ENCODE measurements around the gene VN1R2. TPM values are rescaled to one million over a fixed set of nuclear protein-coding genes. Genes with fewer than 3 reads are reported as not detected.
"Not testable (repeated sequence)": the region's sequence is repeated elsewhere in the genome, so short reads cannot be mapped to it uniquely, and the experiment has no call there.

The VN1R2 gene
- total RNA-seq, result not detected in 2 replicates
- not detected for polyA plus RNA-seq (2012)

DNA sequence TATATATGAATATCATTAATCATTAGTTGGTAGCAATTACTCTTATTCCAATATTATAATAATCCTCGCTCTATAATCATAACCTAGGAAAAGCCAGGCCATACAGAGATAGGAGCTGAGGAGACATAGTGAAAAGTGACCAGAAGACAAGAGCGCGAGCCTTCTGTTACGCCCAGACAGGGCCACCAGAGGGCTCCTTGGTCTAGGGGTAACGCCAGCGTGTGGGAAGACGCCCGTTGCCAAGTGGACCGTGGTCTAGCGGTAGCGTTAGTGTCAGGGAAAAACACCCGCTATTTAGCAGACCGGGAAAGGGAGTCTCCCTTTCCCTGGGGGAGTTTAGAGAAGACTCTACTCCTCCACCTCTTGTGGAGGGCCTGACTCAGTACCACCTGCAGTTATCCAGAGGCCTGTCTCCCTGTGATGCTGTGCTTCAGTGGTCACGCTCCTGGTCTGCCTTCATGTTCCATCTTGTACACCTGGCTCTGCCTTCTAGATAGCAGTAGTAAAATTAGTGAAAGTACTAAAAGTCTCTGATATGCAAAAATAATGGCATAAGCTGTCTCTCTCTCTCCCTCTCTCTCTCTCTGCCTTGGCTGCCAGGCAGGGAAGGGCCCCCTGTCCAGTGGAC is at the start of gene VN1R2:
Gene VN1R2, plus strand, starts transcription at position 578 of the 628 bp plus-strand sequence. CDS start 84 bp downstream, outside the sequence.
- DNase-seq (ENCODE audit: low read depth), result not testable (repeated sequence)

- DNase-seq (ENCODE audit: low read depth), result not testable (repeated sequence)
Measured at GRCh38 chr19:53211554-53211953, 46.5 kb upstream of the VN1R2 start.

DNA sequence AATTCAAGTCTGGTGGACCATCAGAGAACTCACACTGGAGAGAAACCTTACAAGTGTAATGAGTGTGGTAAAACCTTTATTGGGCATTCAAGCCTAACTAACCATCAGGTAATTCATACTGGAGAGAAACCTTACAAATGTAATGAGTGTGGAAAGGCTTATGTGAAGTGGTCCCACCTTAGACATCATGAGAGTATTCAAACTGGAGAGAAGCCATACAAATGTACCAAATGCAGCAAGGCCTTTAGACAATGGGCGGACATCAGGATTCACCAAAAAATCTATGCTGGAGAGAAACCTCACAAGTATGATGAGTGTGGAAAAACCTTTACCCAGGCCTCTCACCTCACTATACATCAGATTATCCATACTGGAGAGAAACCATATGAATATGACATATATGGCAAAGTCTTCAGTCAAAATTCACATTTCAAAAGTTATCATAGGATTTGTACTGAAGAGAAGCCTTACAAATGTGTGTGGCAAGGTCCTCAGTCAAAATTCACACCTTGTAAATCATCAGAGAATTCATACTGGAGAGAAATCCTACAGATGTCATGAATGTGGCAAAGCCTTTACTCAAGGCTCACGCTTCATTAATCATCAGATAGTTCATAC is 45.3 kb upstream of the VN1R2 start:
- no peak for DNase-seq (ENCODE audit: low read depth)

DNA sequence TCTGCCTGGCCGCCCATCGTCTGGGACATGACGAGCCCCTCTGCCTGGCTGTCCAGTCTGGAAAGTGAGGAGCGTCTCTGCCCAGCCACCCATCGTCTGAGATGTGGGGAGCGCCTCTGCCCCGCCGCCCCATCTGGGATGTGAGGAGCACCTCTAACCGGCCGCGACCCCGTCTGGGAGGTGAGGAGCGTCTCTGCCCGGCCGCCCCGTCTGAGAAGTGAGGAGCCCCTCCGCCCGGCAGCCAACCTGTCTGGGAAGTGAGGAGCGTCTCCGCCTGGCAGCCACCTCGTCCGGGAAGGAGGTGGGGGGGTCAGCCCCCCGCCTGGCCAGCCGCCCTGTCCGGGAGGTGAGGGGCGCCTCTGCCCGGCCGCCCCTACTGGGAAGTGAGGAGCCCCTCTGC is 35.4 kb upstream of the VN1R2 start:
- not testable (repeated sequence) for DNase-seq (ENCODE audit: low read depth)

DNA sequence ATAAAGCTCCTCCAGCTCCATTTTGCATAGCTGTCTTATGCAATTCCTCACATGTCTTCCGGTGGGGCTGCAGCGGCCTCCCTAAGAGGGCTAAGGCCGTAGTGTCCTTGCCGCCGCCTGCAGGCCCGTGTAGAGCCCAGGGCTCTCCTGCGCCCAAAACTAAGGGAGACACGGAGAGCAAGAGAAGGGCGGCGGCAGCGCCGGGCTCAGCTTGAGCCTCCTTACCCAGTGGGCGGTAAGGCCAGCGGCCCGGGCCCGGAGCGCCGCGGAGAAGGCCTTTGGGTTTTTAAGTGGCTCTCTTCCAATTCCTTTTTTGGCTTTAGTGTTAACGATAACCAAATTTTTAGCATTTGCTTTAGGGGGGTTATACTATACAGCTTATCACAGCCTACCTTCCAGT is 33.5 kb upstream of the VN1R2 start:
- no peak for DNase-seq (ENCODE audit: low read depth)

DNA sequence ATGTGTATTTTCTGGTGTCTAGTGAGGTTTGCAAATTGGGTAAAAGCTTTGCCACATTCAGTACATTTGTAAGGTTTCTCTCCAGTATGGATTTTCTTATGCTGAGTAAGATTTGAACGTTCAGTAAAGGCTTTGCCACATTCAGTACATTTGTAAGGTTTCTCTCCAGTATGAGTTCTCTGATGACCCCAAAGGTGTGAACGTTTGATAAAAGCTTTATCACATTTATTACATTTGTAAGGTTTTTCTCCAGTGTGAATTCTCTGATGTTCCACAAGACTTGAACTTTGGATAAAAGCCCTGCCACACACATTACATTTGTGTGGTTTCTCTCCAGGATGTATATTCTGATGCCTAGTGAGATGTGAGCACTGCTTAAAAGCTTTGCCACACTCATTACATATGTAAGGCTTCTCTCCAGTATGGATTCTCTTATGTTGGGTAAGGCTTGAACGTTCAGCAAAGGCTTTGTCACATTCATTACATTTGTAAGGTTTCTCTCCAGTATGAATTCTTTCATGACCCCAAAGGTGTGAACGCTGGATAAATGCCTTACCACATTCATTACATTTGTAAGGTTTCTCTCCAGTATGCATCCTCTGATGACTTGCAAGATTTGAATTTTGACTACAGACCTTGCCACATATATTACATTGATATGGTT is 20.8 kb upstream of the VN1R2 start:
- no peak for DNase-seq (ENCODE audit: low read depth)

DNA sequence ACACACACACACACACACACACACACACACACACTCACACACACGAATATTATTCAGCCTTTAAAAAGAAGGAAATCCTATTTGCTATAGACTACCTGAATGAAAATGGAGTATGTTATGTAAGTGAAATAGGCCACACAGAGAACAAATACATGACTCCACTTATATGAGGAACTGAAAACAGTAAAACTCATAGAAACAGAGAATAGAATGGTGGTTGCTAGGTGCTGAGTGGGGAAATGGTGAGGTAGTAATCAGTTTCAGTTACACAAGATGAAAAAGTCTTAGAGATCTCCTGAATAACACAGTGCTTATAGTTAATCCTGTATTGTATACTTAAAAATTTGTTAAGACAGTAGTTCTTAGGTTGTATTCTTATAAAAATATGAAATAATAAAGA is 11.6 kb upstream of the VN1R2 start:
- DNase-seq (ENCODE audit: low read depth), result no peak

- peak; percentile 65 for DNase-seq (ENCODE audit: low read depth)
Measured at GRCh38 chr19:53254411-53255341, 3.4 kb upstream of the VN1R2 start, which contains the start of gene ZNF677. TSS of gene ZNF677 (minus strand) at chr19:53254873. CDS start at chr19:53251550, 3,323 bp downstream.

GRCh38 chr19:53267623-53268022 is 9.5 kb downstream of the VN1R2 start, which contains the start of gene VN1R4:
TSS of gene VN1R4 (minus strand) at chr19:53267723. CDS start at chr19:53267665, 58 bp downstream.
- not testable (repeated sequence) for DNase-seq (ENCODE audit: low read depth)

DNA sequence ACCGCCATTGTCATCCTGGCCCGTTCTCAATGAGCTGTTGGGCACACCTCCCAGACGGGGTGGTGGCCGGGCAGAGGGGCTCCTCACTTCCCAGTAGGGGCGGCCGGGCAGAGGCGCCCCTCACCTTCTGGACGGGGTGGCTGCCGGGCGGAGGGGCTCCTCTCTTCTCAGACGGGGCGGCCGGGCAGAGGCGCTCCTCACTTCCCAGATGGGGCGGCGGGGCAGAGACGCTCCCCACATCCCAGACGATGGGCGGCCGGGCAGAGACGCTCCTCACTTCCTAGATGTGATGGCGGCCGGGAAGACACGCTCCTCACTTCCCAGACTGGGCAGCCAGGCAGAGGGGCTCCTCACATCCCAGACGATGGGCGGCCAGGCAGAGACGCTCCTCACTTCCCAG is 11.8 kb downstream of the VN1R2 start:
- DNase-seq (ENCODE audit: low read depth), result not testable (repeated sequence)

DNA sequence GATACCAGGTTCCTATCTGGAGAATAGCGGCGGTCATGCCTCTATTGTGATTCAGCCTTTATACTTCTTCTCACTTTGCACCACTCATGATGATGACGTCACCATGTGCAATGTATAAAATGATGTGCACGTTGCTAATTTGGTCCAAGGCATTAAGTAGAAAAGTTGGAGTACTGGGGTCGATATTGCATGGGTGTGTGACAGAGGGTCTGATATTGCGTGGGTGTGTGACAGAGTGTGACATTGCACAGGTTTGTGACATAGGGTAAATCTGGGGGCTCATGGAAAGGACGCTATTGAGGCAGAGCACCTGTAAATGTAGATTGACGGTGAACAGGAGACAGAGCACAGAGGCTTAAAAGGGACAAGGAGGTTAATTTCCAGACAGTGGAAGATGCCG is 14.0 kb downstream of the VN1R2 start:
- DNase-seq (ENCODE audit: low read depth), result no peak

GRCh38 chr19:53275480-53275879 is 17.4 kb downstream of the VN1R2 start:
- DNase-seq (ENCODE audit: low read depth), result no peak

DNA sequence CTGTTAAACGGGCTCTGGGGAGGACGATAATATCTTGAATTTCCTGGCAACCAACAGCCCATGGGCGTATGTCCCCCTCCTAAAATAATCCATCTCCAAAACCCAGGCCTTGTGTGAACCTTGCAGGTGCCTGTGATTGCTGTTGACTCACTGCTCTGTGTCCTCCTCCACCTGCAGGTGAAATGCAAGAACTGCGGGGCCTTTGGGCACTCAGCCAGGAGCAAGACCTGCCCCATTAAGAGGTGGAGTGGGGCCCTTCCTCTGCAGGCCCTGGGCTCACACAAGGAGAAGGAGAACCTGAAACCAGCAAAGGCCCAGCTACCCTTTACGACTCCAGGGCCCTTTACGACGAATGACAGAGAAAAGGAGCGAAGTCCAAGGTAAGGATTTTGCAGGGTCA is 23.9 kb downstream of the VN1R2 start:
- DNase-seq (ENCODE audit: low read depth), result not testable (repeated sequence)

DNA sequence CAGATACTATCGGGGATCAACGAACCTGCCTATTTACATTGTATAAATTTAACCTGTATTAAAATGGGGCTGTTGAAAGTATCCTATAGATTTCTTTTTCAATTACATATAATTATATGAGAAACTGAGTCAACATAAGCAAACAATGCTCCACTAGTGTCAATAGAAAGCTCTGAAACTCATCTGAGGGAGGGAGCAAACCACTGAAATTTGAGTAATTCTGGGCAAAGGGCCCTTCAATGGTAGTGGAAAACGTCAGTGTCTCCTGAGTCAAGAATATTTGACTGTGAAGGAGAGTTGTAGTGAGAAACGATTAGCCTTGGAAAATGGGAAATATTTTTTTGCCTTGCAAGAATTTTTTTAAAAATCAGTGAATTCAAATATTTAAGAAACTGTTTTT is 27.0 kb downstream of the VN1R2 start:
- DNase-seq (ENCODE audit: low read depth), result no peak

- no peak for DNase-seq (ENCODE audit: low read depth)
Measured at GRCh38 chr19:53290758-53291549, 32.9 kb downstream of the VN1R2 start.

GRCh38 chr19:53294786-53295441 is 36.8 kb downstream of the VN1R2 start:
- DNase-seq (ENCODE audit: low read depth), result no peak

DNA sequence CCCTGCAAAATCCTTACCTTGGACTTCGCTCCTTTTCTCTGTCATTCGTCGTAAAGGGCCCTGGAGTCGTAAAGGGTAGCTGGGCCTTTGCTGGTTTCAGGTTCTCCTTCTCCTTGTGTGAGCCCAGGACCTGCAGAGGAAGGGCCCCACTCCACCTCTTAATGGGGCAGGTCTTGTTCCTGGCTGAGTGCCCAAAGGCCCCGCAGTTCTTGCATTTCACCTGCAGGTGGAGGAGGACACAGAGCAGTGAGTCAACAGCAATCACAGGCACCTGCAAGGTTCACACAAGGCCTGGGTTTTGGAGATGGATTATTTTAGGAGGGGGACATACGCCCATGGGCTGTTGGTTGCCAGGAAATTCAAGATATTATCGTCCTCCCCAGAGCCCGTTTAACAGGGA is 43.2 kb downstream of the VN1R2 start:
- DNase-seq (ENCODE audit: low read depth), result not testable (repeated sequence)

GRCh38 chr19:53308339-53308811 is 50.3 kb downstream of the VN1R2 start:
- no peak for DNase-seq (ENCODE audit: low read depth)

Measured in myocyte (in vitro differentiated cells).